ENCODE measurements around the gene ADARB1. TPM values are rescaled to one million over a fixed set of nuclear protein-coding genes. Genes with fewer than 3 reads are reported as not detected.

The ADARB1 gene
- total and polyA plus RNA-seq, 2 of the 8 experiments (the other 6 are each of a cell fraction or from before 2014, with no cell fraction given) = 4.7 to 14.9 TPM

DNA sequence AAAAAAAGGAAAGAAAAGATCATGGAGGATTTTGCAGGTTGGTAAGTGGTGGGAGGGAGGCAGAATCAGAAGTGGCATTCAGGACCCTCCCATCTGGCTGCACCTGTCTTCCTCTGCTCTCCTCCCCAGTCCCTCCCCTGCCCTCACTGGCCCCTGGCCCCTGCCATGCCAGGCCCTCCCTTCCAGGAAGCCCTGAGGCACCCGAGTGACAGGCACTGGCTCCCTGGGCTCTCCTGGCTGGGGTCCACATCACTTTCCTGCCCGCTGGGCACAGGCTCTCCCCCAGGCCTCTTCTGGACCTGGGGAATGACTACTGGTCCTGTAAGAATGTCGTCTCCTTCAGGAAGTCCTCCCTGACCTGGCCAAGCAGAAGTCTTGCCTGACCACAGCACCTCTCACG, 15.3 kb upstream of the ADARB1 start:
- no peak overlapping the region for H3K9ac ChIP-seq (replicated peaks in 1 of 4; ENCODE audit: extremely low read depth in 1 of 4, low read depth in 3 of 4, low read length in 3 of 4)
- H3K18ac ChIP-seq (ENCODE audit: extremely low read depth, low read length) = no peak overlapping the region
- H4K5ac ChIP-seq (ENCODE audit: insufficient read length, low read depth, low read length) = no peak overlapping the region
- no peak overlapping the region for H2AFZ ChIP-seq (ENCODE audit: low read length)
- H3K56ac ChIP-seq (replicated peaks; ENCODE audit: insufficient read length, low read depth, low read length) = no peak overlapping the region
- DNase-seq (ENCODE audit: low read depth in 1 of 2, low spot score in 2 of 2) = no peak
- H3K4ac ChIP-seq (replicated peaks; ENCODE audit: insufficient read length, low read depth, low read length) = no peak overlapping the region
- no peak overlapping the region for H2BK15ac ChIP-seq (ENCODE audit: low read length)
- ChIA-PET POLR2A (ENCODE audit: partially characterized antibody) (interaction anchor here (0.7 kb wide), 1 partner anchor 175 kb away, joined by 3 read pairs; no protein-coding TSS in a partner anchor), CTCF (ENCODE audit: partially characterized antibody) (interaction anchor here (0.6 kb wide), 1 partner anchor 859 kb away, joined by 3 read pairs; no protein-coding TSS in a partner anchor)
- H2BK12ac ChIP-seq (ENCODE audit: low read depth, low read length) = no peak overlapping the region
- 85% methylated on average over 4 of the region's 4 CpGs; no CpG with 5 or more reads in 1 of the 2 experiments for WGBS, 2 experiments (ENCODE audit: extremely low coverage in 1 of 2, insufficient coverage in 1 of 2, insufficient read length in 1 of 2, insufficient replicate concordance in 2 of 2, low coverage in 1 of 2, low lambda C conversion rate in 2 of 2, missing lambda C conversion rate in 1 of 2)
- no peak overlapping the region for H3K4me2 ChIP-seq (ENCODE audit: insufficient read depth in 1 of 2, low read depth in 2 of 2, low read length in 2 of 2)
- no peak overlapping the region for H2BK20ac ChIP-seq (ENCODE audit: low read length)
- H4K20me1 ChIP-seq (replicated peaks in 1 of 2; ENCODE audit: control insufficient read depth in 1 of 2, insufficient read depth in 2 of 2, low read length in 2 of 2) = no peaks in the 10 kb centered on the region
- no peaks in the 10 kb centered on the region for H3K79me2 ChIP-seq (ENCODE audit: control insufficient read depth in 1 of 2, insufficient read depth in 2 of 2, low read length in 2 of 2)
- no peak for TF ChIP-seq ASH2L (IDR thresholded peaks at IDR 0.05; ENCODE audit: low read length)
- TF ChIP-seq MAX (IDR thresholded peaks at IDR 0.05) = no peak
- peaks cover 0 to 3% (median 1%) of the 10 kb centered on the region in 4 experiments; a peak in 3 of 7 replicates for H3K4me1 ChIP-seq (replicated peaks in 1 of 4; ENCODE audit: control insufficient read depth in 3 of 4, insufficient read depth in 4 of 4, low read length in 3 of 4)
- H3K4me3 ChIP-seq (ENCODE audit: extremely low read depth in 1 of 4, insufficient read depth in 2 of 4, low read depth in 3 of 4, low read length in 4 of 4) = no peak overlapping the region
- H4K8ac ChIP-seq (ENCODE audit: extremely low read depth, insufficient read depth, low read length) = no peak overlapping the region
- no peaks in the 10 kb centered on the region for H3K23me2 ChIP-seq (ENCODE audit: low read depth, low read length)
- no peak overlapping the region for H2BK120ac ChIP-seq (replicated peaks; ENCODE audit: low read depth, low read length)
- no peaks in the 10 kb centered on the region for H3K9me3 ChIP-seq (ENCODE audit: insufficient read depth in 2 of 2, low read depth in 1 of 2, low read length in 1 of 2)
- H3K23ac ChIP-seq (ENCODE audit: insufficient read length) = no peak overlapping the region
- no peaks in the 10 kb centered on the region for H3K36me3 ChIP-seq (ENCODE audit: control insufficient read depth in 2 of 4, insufficient read depth in 4 of 4, low read length in 3 of 4)
- no peak overlapping the region for H3K14ac ChIP-seq (ENCODE audit: insufficient read length)
- FAIRE-seq = no peak
- peaks cover 0 to 3% (median 1%) of the 10 kb centered on the region in 4 experiments; a peak in 2 of 7 replicates for H3K27me3 ChIP-seq (replicated peaks in 1 of 4; ENCODE audit: control insufficient read depth in 3 of 4, extremely low read depth in 1 of 4, insufficient read depth in 3 of 4, low read length in 3 of 4)
- no peak overlapping the region for H3K27ac ChIP-seq (ENCODE audit: low read depth, low read length)
- no peaks in the 10 kb centered on the region for H3K79me1 ChIP-seq (ENCODE audit: low read depth, low read length)
- no peak overlapping the region for H4K91ac ChIP-seq (replicated peaks; ENCODE audit: insufficient read length, low read length)
- H2AK5ac ChIP-seq (ENCODE audit: low read depth, low read length) = no peak overlapping the region
- no peak overlapping the region for H2BK5ac ChIP-seq (ENCODE audit: low read depth, low read length)

All from H1 (cell line).